ENCODE data around the gene DBF4B.

- no peak for TF ChIP-seq POLR2A (IDR thresholded peaks at IDR 0.05)
- TF ChIP-seq CTCF (IDR thresholded peaks at IDR 0.05), result no peak
These were observed 36.8 kb downstream of the DBF4B start for GRCh38 chr17:44745301-44745700.

Measured in esophagus squamous epithelium (tissue), 4 donors.